CD4-positive, alpha-beta T cell treated with Interleukin-6 at 100 ng/mL for 8 hours (primary cell): ENCODE measurements around the gene MEX3D.

Experiments
- DNase-seq: peaks from one replicate; pipeline ENCODE4 v3.0.0-alpha.2; 2020; ENCODE audit warnings: mixed read lengths, low spot score

The MEX3D gene

GRCh38 chr19:1593501-1593772 lies 25.3 kb upstream of the MEX3D start:
- DNase-seq = no peak

DNA sequence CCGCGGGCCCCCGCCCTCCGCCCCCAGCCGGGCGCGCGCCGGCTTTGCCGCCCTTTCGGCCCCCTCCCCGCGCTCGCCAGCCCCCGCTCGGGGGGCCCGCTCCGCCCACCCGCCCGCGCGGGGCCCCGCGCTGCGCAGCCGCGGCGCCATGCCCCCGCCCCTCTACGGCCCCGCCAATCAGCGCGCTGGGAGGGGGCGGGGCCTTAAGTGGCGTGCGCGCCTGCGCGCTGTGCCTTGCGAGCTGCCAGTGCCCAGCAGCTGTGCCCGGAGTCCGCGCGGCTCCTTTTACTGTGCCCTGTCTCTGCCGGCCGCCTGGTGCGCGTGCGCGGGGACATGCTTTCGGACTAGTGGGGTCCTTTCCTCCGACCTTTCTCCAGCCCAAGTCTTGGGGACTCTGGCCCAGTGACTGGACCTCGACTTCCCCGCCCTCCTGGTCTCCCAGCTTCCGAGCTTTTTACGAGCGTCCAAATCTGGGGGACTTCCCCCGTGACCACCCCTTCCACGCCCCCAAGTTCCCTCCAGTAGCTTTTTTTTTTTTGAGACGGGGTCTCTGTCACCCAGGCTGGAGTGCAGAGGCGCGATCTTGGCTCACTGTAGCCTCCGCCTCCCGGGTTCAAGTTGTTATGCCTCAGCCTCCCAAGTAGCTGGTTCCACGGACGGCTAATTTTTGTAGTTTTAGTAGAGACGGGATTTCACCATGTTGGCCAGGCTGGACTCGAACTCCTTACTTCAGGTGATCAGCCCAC lies 24.8 kb upstream of the MEX3D start, which contains the start of gene MBD3:
MBD3 (minus strand) TSS at position 111 of the 746 bp plus-strand sequence. CDS start 234 bp downstream, outside the sequence.
- DNase-seq = peak; percentile 87

- peak; percentile 86 for DNase-seq
Observed at GRCh38 chr19:1592024-1592754, 24.1 kb upstream of the MEX3D start.

GRCh38 chr19:1591421-1592023 lies 23.4 kb upstream of the MEX3D start:
- DNase-seq = no peak

- no peak for DNase-seq
Observed at GRCh38 chr19:1590641-1591397, 22.7 kb upstream of the MEX3D start.

DNA sequence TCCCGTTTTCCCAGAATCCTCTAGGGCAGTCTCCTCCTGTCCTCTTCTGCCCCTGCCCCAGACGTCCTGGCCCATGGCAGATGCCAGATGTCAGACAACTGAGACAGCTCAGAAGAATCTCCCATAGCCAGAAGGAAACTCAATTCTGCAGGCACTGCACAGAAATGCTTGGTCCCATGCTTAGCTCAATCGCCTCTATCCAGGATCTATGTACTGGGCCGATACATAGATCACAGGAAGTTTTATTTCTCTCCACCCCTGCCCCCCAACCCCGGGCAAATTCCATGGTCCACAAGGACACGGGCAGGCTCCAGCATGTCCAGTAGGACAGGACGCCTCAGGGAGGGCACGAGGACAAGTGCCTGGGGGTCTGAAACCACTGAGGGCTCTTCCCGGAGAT lies 19.7 kb upstream of the MEX3D start:
- DNase-seq = no peak

DNA sequence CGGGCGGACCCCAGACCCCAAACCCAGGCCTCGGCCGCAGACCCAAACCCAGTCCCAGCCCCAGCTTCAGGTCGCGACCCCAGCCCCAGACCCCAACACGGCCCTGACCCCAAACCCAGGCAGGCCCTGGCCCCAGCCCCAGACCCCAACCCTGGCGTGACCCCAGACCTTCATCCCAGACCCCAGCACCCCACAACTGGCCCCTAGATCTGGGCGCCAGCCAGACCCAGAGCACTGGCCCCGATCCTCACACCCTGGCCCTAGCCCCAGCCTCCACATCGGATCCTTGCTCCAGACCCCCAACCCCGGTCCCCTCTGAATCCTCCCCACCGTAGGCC lies 17.1 kb upstream of the MEX3D start:
- no peak for DNase-seq

- no peak for DNase-seq
Observed at GRCh38 chr19:1584500-1585242, 16.5 kb upstream of the MEX3D start.

DNA sequence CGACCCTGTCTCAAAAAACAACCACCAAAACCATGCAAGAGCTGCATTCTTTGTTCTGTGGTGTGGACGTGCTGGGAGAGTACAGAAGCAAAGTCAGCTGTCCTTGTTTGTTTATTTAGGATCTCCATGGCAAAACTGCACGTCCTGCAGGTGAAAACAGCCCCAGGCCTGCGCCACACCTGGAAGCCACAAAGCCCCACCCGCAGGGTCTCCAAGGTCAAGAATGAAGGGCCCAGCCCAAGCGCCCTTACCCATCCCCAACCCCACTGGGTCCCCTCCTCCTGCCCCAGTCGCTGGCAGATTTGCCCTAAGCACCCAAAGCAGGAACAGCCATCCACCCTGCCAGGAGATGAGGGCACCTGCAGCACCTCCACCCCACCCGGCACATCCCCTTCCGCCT lies 14.1 kb upstream of the MEX3D start:
- no peak for DNase-seq

DNA sequence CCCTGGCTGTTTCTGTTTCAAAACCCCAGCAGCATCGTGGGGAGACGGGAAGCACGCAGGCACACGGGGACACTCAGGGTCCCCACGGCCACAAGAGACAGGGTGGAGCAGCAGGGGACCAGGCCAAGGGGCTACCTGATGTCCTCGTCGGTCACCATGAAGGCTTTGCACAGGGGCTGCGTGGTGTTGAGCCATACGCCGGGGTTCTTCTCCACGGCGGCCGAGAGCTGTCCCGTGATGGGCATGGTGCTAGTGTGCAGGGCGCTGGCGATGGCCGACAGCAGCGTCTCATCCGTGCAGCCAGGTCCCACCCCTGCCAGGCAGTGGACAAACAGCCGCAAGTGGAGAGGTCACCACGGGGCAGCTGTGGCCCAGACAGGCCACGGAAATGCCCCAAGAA lies 12.8 kb upstream of the MEX3D start:
- DNase-seq = no peak

GRCh38 chr19:1580382-1580781 lies 12.3 kb upstream of the MEX3D start:
- DNase-seq = no peak

GRCh38 chr19:1579222-1579621 lies 11.1 kb upstream of the MEX3D start:
- DNase-seq = no peak

DNA sequence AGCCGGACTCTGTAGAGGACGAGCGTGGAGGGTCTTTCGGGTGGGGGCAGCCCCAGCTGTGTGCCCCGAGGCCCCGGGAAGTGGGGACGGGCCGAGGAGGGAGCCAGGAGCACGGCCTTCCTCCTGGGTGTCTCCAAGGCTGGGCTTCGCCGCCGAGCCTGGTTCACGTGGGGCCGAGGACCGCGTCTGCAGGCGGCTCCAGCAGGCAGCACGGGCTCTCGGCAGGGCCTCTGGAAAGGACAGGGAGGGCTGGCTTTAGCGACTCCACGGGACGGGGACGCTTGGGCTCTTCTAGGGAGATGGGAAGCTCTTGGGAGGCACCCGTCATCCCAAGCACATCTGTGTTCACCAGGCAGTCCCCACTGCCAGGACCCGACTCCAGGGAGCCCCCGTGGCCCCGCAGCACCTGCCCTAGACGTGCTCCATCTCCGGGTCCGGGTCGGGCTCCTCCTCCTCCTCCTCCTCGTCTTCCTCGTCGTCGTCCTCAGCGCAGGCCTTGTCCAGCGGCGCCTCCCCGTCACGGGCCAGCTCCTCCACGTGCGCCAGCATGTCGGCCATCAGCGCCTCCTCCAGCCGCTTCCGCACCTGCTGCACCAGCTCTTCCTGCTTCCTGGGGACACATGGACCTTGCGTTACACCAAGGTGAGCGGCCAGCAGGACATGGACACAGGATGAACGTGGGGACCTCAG lies 9.9 kb upstream of the MEX3D start:
- DNase-seq = no peak

GRCh38 chr19:1577090-1577928 lies 9.2 kb upstream of the MEX3D start:
- no peak for DNase-seq

DNA sequence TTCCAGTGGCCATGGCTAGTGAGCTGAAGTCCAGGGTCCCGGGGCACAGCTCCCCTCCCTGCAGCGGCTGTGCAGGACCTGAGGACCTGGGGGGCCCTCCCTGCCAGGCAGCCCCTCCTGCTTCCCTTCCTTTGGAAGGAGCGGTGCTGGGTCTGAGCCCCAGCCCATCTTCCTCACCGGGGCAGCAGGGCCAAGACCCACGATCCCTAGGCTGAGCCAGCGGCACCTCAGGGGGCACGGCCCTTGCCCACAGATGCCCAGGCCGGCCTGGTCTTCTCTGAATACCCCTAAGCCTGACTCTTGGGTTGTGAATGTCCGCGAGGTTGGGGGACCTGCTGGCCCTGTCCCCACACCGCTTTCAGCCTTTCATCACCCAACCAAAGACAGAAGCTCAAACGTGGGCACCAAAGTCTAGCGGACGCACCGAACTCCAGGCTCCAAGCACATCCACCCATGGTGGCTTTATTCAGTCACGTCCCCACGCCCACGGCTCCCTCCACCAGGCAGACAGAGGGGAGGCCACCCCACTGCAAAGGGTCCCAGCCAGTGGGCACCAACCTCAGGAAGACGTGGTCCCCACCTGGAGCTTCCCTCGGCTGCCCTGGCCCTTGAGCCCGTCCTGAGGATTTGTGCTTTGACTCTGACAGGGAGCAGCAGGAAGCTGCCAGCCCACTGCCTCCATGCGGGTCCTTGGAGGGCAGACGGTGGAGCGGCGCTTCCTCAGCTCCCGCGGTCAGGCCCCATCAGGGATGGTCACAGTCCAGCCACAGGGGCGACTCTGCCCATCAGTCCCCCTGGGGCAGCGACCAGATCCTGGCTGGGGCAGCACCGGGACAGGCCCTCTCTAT lies 8.3 kb upstream of the MEX3D start:
- no peak for DNase-seq

DNA sequence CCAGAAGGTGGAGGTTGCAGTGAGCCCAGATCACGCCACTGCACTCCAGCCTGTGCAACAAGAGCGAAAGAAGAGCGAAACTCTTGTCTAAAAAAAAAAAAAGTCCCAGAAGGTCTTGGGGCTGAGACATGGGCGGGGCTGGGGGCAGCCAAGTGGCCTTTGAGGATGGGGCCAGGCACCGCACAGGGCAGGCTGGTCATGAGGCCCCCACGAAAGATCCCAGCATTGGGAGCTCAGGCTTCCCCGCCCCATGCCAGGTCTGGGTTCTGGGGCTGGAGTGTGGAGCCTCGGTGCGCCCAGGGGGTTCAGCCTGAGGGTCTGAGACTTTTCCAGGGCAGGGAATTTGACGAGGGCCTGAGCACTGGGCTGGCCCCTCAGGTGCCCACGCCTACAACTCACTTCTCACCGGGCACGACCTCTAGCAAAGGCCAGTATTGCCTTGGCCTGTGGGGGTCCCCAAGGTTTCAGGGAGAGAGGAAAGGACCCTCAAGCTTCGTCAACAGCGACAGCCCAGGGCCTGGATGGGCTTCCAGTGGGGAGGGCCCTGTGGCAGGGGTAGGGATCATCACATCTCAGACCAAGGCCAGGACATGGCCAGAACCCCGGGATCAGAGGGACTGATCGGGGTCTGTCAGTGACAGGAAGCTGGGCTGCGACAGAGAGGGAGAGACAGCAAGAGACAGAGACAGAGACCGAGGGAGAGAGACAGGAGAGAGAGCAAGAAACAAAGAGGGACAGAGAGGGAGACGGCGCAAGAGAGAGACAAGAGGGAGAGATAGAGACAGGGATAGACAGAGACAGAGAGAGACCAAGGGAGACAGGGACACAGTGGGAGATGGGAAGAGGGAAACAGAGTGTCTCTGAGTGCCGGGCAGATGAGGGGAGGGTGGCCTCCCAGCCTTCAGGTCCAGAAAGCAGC lies 7.5 kb upstream of the MEX3D start:
- no peak for DNase-seq

GRCh38 chr19:1574354-1575136 lies 6.4 kb upstream of the MEX3D start:
- no peak for DNase-seq

GRCh38 chr19:1572795-1573194 lies 4.7 kb upstream of the MEX3D start:
- no peak for DNase-seq
